Measurements from ENCODE around the gene TOM1L2. TPM values are rescaled to one million over a fixed set of nuclear protein-coding genes. Genes with fewer than 3 reads are reported as not detected.

The TOM1L2 gene
- total RNA-seq, 4 donors from 2014 or later = 119 to 555 (median 155) TPM

DNA sequence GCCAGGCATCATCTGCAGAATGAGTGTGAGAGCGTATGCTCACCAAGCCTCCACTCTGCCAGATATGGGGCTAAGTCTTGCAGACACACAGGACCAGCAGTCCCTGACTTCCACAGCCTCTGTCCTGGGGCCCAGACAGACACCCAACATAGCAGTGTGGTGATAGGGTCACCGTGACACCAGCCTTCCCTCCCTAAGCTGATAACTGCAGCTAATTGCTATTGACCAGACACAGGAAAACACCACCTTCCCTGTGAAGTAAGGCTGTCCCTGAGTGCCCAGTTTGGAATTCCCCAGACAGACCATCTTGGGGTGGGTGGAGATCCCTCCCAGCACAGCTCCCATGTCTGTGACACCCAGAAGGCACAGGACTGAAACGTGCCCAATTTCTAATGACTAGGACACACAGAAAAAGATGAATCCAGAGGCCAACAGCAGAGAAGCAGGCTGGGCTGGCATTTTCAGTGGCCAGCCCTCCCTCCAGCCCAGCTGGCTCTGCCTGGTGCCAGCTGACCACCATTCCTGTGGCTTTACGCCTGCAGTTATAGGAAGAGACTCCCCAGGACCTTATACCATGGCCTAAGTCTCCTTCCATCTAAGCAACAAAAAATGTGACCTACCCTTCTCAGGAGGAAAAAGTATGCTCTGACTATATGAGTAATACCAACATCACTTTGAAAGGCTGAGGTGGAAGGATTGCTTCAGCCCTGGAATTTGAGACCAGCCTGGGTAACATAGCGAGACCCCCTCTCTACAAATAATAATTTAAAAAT, 36.5 kb upstream of the TOM1L2 start:
- WGBS, 2 donors = 73 to 91% methylated on average over 5 of the region's 5 CpGs
- DNase-seq (ENCODE audit: low spot score in 2 of 2) = no peak
- intact Hi-C loops (cut with DNase I; ENCODE audit: low total_unique reads) = no loop called here
- TF ChIP-seq, protein P1, sequence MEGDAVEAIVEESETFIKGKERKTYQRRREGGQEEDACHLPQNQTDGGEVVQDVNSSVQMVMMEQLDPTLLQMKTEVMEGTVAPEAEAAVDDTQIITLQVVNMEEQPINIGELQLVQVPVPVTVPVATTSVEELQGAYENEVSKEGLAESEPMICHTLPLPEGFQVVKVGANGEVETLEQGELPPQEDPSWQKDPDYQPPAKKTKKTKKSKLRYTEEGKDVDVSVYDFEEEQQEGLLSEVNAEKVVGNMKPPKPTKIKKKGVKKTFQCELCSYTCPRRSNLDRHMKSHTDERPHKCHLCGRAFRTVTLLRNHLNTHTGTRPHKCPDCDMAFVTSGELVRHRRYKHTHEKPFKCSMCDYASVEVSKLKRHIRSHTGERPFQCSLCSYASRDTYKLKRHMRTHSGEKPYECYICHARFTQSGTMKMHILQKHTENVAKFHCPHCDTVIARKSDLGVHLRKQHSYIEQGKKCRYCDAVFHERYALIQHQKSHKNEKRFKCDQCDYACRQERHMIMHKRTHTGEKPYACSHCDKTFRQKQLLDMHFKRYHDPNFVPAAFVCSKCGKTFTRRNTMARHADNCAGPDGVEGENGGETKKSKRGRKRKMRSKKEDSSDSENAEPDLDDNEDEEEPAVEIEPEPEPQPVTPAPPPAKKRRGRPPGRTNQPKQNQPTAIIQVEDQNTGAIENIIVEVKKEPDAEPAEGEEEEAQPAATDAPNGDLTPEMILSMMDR (IDR thresholded peaks at IDR 0.05) = no peak
- no peak for TF ChIP-seq POLR2A (IDR thresholded peaks at IDR 0.05)
- H3K4me3 ChIP-seq (ENCODE audit: low read depth, poor library complexity, severe bottlenecking) = no peak overlapping the region

DNA sequence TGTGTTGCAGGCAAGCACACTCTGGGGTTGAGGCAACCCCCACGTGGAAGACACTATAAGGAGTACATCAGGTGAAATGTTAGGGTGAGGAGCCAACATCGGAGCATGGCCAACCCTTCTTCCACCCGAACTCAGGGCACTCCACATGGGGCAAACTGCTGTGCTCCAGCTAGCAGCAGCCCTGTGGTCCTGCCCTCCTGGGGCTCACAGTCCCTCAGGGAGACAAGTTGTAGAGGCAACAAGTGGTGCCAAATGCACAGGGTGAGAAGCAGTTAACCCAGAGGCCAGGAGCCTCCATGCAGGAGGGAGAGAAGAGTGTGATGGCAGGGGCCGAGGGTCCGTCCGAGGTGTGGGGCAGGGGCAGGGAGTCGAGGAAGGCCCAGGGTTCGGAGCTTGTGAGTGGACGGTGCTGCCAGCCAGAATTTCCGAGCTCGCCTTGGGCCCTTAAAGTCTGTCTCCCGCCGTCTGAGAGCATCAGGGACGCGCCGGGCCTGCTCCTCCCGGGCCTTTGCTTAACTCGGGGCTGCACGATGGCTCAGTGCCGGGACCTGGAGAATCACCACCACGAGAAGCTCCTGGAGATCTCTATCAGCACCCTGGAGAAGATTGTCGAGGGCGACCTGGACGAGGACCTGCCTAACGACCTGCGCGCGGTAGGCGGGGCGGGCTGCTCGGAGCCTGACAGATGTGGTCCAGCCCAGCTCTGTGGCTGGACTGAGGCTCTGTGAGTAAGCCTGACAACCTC, 34.5 kb upstream of the TOM1L2 start:
- 58 to 61% methylated on average over 29 to 31 of the region's 31 CpGs for WGBS, 2 donors
- H3K4me3 ChIP-seq (ENCODE audit: low read depth, poor library complexity, severe bottlenecking) = no peak overlapping the region
- TF ChIP-seq POLR2A (IDR thresholded peaks at IDR 0.05) = no peak
- TF ChIP-seq, protein P1 (IDR thresholded peaks at IDR 0.05) = no peak
- intact Hi-C loops (cut with DNase I; ENCODE audit: low total_unique reads) = no loop called here
- DNase-seq (ENCODE audit: low spot score in 2 of 2) = no peak

DNA sequence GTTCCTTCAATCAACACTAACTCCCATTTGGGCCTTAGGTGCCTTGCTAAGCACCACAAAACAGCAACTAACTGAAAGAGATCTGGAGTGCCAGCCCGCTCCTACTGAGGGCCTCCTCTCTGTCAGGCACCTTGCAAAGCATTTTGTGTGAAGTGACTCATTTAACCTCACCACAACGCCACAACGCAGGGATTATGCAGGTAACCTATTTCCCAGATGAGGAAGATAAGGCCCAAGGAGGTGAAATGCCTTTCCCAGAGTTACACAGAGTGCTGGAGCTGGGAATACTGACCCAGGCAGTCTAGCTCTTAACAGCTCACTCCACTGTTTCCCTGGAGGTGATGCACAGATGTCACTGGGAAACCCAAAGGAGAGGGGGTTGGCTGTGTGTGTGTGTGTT, 33.3 kb upstream of the TOM1L2 start:
- intact Hi-C loops (cut with DNase I; ENCODE audit: low total_unique reads) = no loop called here
- TF ChIP-seq, protein P1 (IDR thresholded peaks at IDR 0.05) = no peak
- TF ChIP-seq POLR2A (IDR thresholded peaks at IDR 0.05) = no peak
- whole genome bisulfite sequencing, 2 donors = 66 to 69% methylated on average over 3 of the region's 3 CpGs

DNA sequence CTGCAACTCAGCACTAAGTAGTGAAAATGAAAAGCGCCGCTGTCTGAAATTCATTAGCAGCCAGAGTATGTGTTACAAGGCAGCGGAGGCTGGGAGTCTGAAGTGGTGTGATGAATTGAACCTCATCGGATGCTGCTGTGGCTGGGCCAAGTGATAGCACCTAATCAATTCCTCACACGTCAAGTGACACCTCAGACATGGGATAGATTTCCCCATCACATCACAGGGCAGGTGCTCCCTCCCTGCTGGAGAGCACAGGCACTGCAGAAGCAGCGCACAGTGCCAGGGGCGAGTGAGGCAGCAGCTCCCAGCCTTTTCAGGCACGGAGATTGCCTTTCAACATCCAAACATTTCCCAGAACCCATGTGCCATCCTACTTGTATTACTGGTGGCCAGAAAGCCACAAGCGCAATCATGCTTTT, 32.7 kb upstream of the TOM1L2 start:
- TF ChIP-seq POLR2A (IDR thresholded peaks at IDR 0.05) = no peak
- TF ChIP-seq, protein P1 (IDR thresholded peaks at IDR 0.05) = no peak
- WGBS, 2 donors = 77 to 90% methylated on average over 9 of the region's 9 CpGs
- no peak for DNase-seq (ENCODE audit: low spot score in 2 of 2)
- intact Hi-C loops (cut with DNase I; ENCODE audit: low total_unique reads) = no loop called here
- H3K4me3 ChIP-seq (ENCODE audit: low read depth, poor library complexity, severe bottlenecking) = no peak overlapping the region

More for the DNA sequence above, 33.3 kb upstream of the TOM1L2 start:
- no peak for DNase-seq (ENCODE audit: low spot score in 2 of 2)
- no peak overlapping the region for H3K4me3 ChIP-seq (ENCODE audit: low read depth, poor library complexity, severe bottlenecking)

DNA sequence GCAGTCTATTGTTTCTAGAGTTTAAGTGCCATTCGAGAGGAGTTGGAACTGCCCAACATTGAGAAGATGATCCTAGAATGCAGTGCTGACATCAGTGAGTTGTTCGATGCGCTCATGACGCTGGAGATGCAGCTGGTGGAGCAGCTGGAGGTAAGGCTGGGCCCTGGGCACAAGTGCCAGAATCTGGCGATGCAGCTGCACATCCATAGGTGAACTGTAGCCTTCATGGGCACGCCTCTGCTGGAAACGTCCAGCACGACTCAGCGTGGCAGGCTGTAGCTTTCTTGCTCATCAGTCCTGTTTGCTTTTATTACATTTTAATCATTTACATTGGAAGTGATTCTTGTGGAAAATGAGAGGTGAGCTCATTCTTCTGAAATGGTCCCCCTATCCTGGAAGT, 32.1 kb upstream of the TOM1L2 start:
- intact Hi-C loops (cut with DNase I; ENCODE audit: low total_unique reads) = no loop called here
- WGBS, 2 donors = 65 to 77% methylated on average over 9 of the region's 9 CpGs

More for the DNA sequence above, 32.1 kb upstream of the TOM1L2 start:
- H3K4me3 ChIP-seq (ENCODE audit: low read depth, poor library complexity, severe bottlenecking) = no peak overlapping the region
- TF ChIP-seq, protein P1 (IDR thresholded peaks at IDR 0.05) = no peak
- TF ChIP-seq POLR2A (IDR thresholded peaks at IDR 0.05) = no peak
- DNase-seq (ENCODE audit: low spot score in 2 of 2) = no peak

All from lower leg skin (tissue), 4 donors.